ENCODE measurements around the gene VWA8.
"Not testable (repeated sequence)": the region's sequence is repeated elsewhere in the genome, so short reads cannot be mapped to it uniquely, and the experiment has no call there.

Gene VWA8

DNA sequence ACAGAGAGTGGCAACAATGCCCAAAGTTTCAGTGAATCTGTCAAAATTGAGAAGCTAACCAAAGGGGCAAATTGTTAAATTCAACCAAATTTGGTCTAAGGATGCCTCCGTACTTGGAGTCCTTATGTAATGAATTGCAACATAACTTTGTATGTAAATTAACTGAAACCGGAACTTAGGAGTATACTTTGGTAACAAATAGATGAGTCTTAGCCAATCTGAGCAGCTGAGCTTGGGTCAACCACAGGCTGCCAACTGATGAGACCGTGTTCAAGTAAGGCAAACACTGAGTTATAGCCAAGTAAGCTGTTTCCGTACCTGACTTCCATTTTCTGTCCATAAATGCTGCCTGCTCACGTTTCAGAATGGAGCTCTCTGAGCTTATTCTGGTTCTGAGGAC lies 5.3 kb downstream of the VWA8 start:
- intact Hi-C loops (cut with DNase I; ENCODE audit: low total_unique reads), result no loop called here
- H3K36me3 ChIP-seq, result no peaks in the 10 kb centered on the region
- no peaks in the 10 kb centered on the region for H3K9me3 ChIP-seq
- H3K4me1 ChIP-seq, result peaks cover 0 to 10% (median 6%) of the 10 kb centered on the region in 4 donors
- no peak for DNase-seq
- TF ChIP-seq, protein P1, sequence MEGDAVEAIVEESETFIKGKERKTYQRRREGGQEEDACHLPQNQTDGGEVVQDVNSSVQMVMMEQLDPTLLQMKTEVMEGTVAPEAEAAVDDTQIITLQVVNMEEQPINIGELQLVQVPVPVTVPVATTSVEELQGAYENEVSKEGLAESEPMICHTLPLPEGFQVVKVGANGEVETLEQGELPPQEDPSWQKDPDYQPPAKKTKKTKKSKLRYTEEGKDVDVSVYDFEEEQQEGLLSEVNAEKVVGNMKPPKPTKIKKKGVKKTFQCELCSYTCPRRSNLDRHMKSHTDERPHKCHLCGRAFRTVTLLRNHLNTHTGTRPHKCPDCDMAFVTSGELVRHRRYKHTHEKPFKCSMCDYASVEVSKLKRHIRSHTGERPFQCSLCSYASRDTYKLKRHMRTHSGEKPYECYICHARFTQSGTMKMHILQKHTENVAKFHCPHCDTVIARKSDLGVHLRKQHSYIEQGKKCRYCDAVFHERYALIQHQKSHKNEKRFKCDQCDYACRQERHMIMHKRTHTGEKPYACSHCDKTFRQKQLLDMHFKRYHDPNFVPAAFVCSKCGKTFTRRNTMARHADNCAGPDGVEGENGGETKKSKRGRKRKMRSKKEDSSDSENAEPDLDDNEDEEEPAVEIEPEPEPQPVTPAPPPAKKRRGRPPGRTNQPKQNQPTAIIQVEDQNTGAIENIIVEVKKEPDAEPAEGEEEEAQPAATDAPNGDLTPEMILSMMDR (IDR thresholded peaks at IDR 0.05), result no peak
- H3K27ac ChIP-seq, result no peak overlapping the region
- H3K4me3 ChIP-seq, result no peak overlapping the region
- no peaks in the 10 kb centered on the region for H3K27me3 ChIP-seq

DNA sequence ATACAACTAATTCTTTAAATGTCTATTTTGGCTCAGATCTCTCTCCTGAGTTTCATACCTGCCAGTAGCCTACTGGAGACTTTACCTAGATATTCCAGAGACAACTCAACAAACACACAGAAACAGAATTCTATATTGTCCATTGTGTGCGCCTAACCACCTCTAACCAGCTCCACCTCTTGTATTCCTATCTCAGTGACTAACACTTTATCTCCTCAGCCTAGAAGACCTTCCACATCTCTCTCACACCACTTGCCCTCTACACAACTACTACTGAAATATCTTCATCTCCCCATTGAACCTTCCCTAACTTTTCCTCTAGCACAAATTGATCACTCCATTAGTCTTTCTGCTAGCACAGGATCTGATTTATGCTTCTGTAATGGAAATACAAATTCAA lies 6.7 kb downstream of the VWA8 start:
- Histone ChIP-seq H3K4me1 (no peaks in the 10 kb centered on the region), H3K27me3 (no peaks in the 10 kb centered on the region), H3K36me3 (no peaks in the 10 kb centered on the region), H3K9me3 (no peaks in the 10 kb centered on the region), H3K4me3 (no peak overlapping the region), H3K27ac (no peak overlapping the region)
- DNase-seq, result no peak
- TF ChIP-seq, protein P1 (IDR thresholded peaks at IDR 0.05), result no peak
- intact Hi-C loops (cut with DNase I; ENCODE audit: low total_unique reads), result no loop called here

DNA sequence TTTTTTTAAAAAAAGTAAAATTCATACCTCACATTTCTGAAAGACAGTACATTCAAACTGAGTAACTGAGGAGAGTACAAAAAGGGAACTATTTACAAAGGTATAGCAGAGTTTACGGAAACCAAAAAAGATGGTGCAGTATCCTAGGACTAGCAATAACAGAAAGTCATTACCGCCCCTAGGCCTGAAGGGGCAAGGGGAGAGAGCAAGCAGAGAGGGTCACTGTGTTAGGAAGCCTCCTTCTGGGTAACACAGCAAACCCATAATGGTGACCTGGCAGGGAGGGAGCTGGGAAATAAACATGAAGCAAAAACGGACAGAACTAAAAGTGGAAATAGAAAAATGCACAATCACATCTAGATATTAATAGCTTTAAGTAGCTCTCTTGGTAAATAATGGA lies 8.2 kb downstream of the VWA8 start:
- Histone ChIP-seq H3K4me1 (no peaks in the 10 kb centered on the region), H3K4me3 (no peak overlapping the region), H3K9me3 (no peaks in the 10 kb centered on the region), H3K27me3 (no peaks in the 10 kb centered on the region), H3K27ac (no peak overlapping the region), H3K36me3 (no peaks in the 10 kb centered on the region)
- TF ChIP-seq, protein P1 (IDR thresholded peaks at IDR 0.05), result no peak
- intact Hi-C loops (cut with DNase I; ENCODE audit: low total_unique reads), result no loop called here
- DNase-seq, result no peak

DNA sequence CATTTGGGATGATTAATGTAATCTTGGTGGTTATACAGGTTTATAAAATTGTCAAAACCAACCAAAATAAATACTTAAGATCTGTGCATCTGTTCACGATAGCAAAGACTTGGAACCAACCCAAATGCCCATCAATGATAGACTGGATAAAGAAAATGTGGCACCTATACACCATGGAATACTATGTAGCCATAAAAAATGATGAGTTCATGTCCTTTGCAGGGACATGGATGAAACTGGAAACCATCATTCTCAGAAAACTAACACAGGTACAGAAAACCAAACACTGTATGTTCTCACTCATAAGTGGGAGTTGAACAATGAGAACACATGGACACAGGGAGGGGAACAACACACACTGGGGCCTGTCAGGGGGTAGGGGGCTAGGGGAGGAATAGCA lies 11.8 kb downstream of the VWA8 start:
- peaks cover 0 to 18% (median 18%) of the 10 kb centered on the region in 3 donors for H3K36me3 ChIP-seq
- DNase-seq; intact Hi-C loops (cut with DNase I; ENCODE audit: low total_unique reads); H3K27me3 ChIP-seq; H3K4me1 ChIP-seq; H3K27ac ChIP-seq; H3K9me3 ChIP-seq; H3K4me3 ChIP-seq: not testable (repeated sequence)

DNA sequence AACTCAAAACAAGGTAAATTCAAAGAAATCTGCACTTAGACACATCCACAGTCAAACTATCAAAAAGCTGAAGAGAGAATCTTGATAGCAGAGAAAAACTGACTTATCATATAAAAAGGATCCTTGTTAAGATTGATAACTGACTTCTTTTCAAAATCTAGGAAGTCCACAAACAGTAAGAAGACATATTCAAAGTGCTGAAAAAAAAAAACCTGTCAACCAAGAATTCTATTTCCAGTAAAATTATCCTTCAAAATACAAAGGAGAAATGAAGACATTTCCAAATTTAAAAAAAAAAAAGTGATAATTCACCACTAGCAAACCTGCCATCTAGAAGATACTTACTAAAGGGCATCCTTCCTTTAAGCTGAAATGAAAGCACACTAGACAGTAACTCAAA lies 15.0 kb downstream of the VWA8 start:
- intact Hi-C loops (cut with DNase I; ENCODE audit: low total_unique reads), result no loop called here
- DNase-seq, result no peak
- Histone ChIP-seq H3K27me3 (no peaks in the 10 kb centered on the region), H3K36me3 (peaks cover 6 to 18% (median 18%) of the 10 kb centered on the region in 3 donors), H3K4me1 (peaks cover 0 to 4% (median 0%) of the 10 kb centered on the region in 4 donors), H3K27ac (no peak overlapping the region), H3K9me3 (peaks cover 0 to 9% (median 0%) of the 10 kb centered on the region in 3 donors), H3K4me3 (no peak overlapping the region)
- TF ChIP-seq, protein P1 (IDR thresholded peaks at IDR 0.05), result no peak

DNA sequence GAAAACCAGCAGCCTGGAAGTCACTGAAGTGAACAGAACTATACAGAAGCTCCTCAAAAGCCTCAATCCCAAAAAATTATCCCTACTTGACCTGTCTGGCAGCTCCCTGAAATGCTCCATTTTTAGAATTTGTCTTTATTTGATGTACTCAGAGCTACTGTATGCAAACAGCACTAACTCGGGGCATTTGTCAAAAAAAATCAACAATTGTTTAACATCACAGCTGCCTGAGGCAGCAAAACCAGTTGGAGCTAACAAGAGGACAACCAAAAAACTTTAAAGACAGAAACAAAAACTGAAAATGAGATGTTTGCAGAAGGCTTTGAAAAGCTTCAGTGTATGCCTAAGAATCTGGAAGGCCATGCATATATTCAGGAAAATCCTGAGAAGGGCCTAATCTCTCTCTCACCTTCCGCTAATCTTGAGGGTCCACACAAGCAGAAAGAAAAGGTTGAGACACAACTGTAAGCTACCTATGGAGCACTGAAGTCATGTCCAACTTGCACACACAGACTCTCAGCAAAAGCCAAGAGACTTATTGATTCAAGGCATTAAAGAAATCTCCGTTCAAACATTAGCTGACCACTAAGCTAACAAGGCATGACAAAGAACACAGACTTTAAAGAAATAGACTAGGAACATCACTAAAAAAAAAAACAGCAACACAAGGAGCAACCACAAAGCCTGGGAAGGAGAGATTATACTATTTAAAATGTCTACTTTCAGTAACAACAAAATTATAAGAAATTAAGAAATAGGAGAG lies 16.1 kb downstream of the VWA8 start:
- Histone ChIP-seq H3K4me1 (peaks cover 0 to 4% (median 0%) of the 10 kb centered on the region in 4 donors), H3K27me3 (no peaks in the 10 kb centered on the region), H3K36me3 (peaks cover 6 to 18% (median 18%) of the 10 kb centered on the region in 3 donors), H3K9me3 (peaks cover 0 to 9% (median 0%) of the 10 kb centered on the region in 3 donors), H3K4me3 (no peak overlapping the region), H3K27ac (no peak overlapping the region)
- DNase-seq, result no peak
- TF ChIP-seq, protein P1 (IDR thresholded peaks at IDR 0.05), result no peak
- intact Hi-C loops (cut with DNase I; ENCODE audit: low total_unique reads), result no loop called here

Measured in tibial artery (tissue), 4 donors.